KMS-11 (cell line): Measurements from ENCODE around the gene ARHGEF40.

ENCODE experiments used
- H2AFZ ChIP-seq: fragments of 200-600 bp; sonication (generic); 2 replicates; pipeline ENCODE4 v1.6.1; 2016; ENCODE audit warnings: antibody characterized with exemption, mixed run types, low read depth
- H3K27ac ChIP-seq: fragments of 200-600 bp; sonication (generic); 2 replicates; pipeline ENCODE4 v1.6.1; 2016; ENCODE audit warnings: mild to moderate bottlenecking, mixed run types
- H3K27me3 ChIP-seq: fragments of 200-600 bp; sonication (generic); 2 replicates; pipeline ENCODE4 v1.6.1; 2017; ENCODE audit warnings: mild to moderate bottlenecking, low read depth, mixed run types, moderate library complexity; ENCODE audit not compliant: insufficient read depth
- H3K36me3 ChIP-seq: fragments of 200-600 bp; sonication (generic); 2 replicates; pipeline ENCODE4 v1.6.1; 2017; ENCODE audit warnings: mild to moderate bottlenecking, mixed run types; ENCODE audit not compliant: insufficient read depth
- H3K4me1 ChIP-seq: fragments of 200-600 bp; sonication (generic); 2 replicates; pipeline ENCODE4 v1.6.1; 2016; ENCODE audit warnings: mild to moderate bottlenecking, low read depth, mixed run types; ENCODE audit not compliant: poor library complexity, severe bottlenecking
- H3K4me2 ChIP-seq: fragments of 200-600 bp; sonication (generic); 2 replicates; pipeline ENCODE4 v1.7.0; 2016; ENCODE audit warnings: mild to moderate bottlenecking, mixed run types
- H3K4me3 ChIP-seq: fragments of 200-600 bp; sonication (generic); IDR thresholded peaks from 2 replicates; pipeline ENCODE4 v1.6.1; 2017; ENCODE audit warnings: low read depth, low read length, mixed read lengths; ENCODE audit not compliant: insufficient read depth
- H3K79me2 ChIP-seq: fragments of 200-600 bp; sonication (generic); 2 replicates; pipeline ENCODE4 v1.6.1; 2016; ENCODE audit warnings: low read depth, mixed run types; ENCODE audit not compliant: insufficient read depth
- H3K9ac ChIP-seq: fragments of 200-600 bp; sonication (generic); 2 replicates; pipeline ENCODE4 v1.6.1; 2016; ENCODE audit warnings: mild to moderate bottlenecking, mixed run types
- H4K20me1 ChIP-seq: fragments of 200-600 bp; sonication (generic); 2 replicates; pipeline ENCODE4 v1.6.1; 2016; ENCODE audit warnings: mild to moderate bottlenecking, mixed run types; ENCODE audit not compliant: insufficient read depth
- CTCF ChIP-seq: fragments of 200-600 bp; sonication (generic); conservative IDR thresholded peaks from 2 replicates; pipeline ENCODE4 v1.6.1; 2017; ENCODE audit warnings: low read depth, mild to moderate bottlenecking, antibody characterized with exemption, low read length, moderate library complexity, mixed read lengths

Gene ARHGEF40

GRCh38 chr14:21089877-21090193 lies 19.7 kb downstream of the ARHGEF40 start:
- H3K27ac ChIP-seq, result no peak overlapping the region
- H3K27me3 ChIP-seq, result no peaks in the 10 kb centered on the region
- no peak for TF ChIP-seq CTCF
- no peak overlapping the region for H3K4me3 ChIP-seq
- H3K4me2 ChIP-seq, result no peak overlapping the region
- no peaks in the 10 kb centered on the region for H4K20me1 ChIP-seq
- no peaks in the 10 kb centered on the region for H3K4me1 ChIP-seq
- H3K9ac ChIP-seq, result no peak overlapping the region
- no peaks in the 10 kb centered on the region for H3K79me2 ChIP-seq
- no peak overlapping the region for H2AFZ ChIP-seq
- no peaks in the 10 kb centered on the region for H3K36me3 ChIP-seq

- H3K4me1 ChIP-seq, result no peaks in the 10 kb centered on the region
- no peak overlapping the region for H3K4me3 ChIP-seq
- no peak overlapping the region for H2AFZ ChIP-seq
- no peaks in the 10 kb centered on the region for H3K36me3 ChIP-seq
- no peaks in the 10 kb centered on the region for H4K20me1 ChIP-seq
- H3K4me2 ChIP-seq, result no peak overlapping the region
- no peak overlapping the region for H3K27ac ChIP-seq
- peak; percentile 44 for TF ChIP-seq CTCF
- H3K9ac ChIP-seq, result no peak overlapping the region
- H3K79me2 ChIP-seq, result no peaks in the 10 kb centered on the region
- H3K27me3 ChIP-seq, result no peaks in the 10 kb centered on the region
These were observed 20.3 kb downstream of the ARHGEF40 start for GRCh38 chr14:21090194-21090939.

- H3K4me1 ChIP-seq, result no peaks in the 10 kb centered on the region
- no peak overlapping the region for H3K4me3 ChIP-seq
- H2AFZ ChIP-seq, result no peak overlapping the region
- no peak for TF ChIP-seq CTCF
- H3K27ac ChIP-seq, result no peak overlapping the region
- H3K36me3 ChIP-seq, result no peaks in the 10 kb centered on the region
- H3K9ac ChIP-seq, result no peak overlapping the region
- H3K79me2 ChIP-seq, result no peaks in the 10 kb centered on the region
- H3K27me3 ChIP-seq, result no peaks in the 10 kb centered on the region
- H3K4me2 ChIP-seq, result no peak overlapping the region
- no peaks in the 10 kb centered on the region for H4K20me1 ChIP-seq
These were observed 21.0 kb downstream of the ARHGEF40 start for GRCh38 chr14:21090940-21091663.

GRCh38 chr14:21091821-21092272 lies 21.7 kb downstream of the ARHGEF40 start:
- Histone ChIP-seq H4K20me1 (no peaks in the 10 kb centered on the region), H3K79me2 (no peaks in the 10 kb centered on the region), H3K27ac (no peak overlapping the region), H3K4me2 (no peak overlapping the region), H3K27me3 (no peaks in the 10 kb centered on the region), H3K9ac (no peak overlapping the region), H3K4me1 (no peaks in the 10 kb centered on the region), H2AFZ (no peak overlapping the region), H3K36me3 (no peaks in the 10 kb centered on the region), H3K4me3 (no peak overlapping the region)
- no peak for TF ChIP-seq CTCF
